Kidney (tissue), 14 donors: ENCODE data around the gene KCNA1. TPM values are rescaled to one million over a fixed set of nuclear protein-coding genes. Genes with fewer than 3 reads are reported as not detected.

Experiments
- DNase-seq, 5 donors: peaks; one replicate each; pipeline ENCODE4 v3.0.0-alpha.2; 2013 to 2020
- FAIRE-seq: peaks from 2 replicates; lab custom pipeline; 2012; peaks lifted over from hg19 to GRCh38; lab: Jason Lieb, UNC
- H3K27ac ChIP-seq, 2 donors: one replicate each; pipeline ENCODE4 v1.7.0; 2013; ENCODE audit warnings: low read depth in 2 of 2, low read length in 2 of 2, inconsistent platforms in 1 of 2
- H3K27me3 ChIP-seq: one replicate; pipeline ENCODE4 v1.7.1; 2013; ENCODE audit warnings: low read length, inconsistent platforms; ENCODE audit not compliant: control insufficient read depth, insufficient read depth
- H3K36me3 ChIP-seq, 3 donors: one replicate each; pipeline versions ENCODE4 v1.7.0 to v1.7.1; 2013; ENCODE audit warnings: low read length in 3 of 3, control low read depth in 1 of 3, inconsistent platforms in 1 of 3; ENCODE audit not compliant: insufficient read depth in 3 of 3, control insufficient read depth in 2 of 3
- H3K4me1 ChIP-seq, 3 donors: one replicate each; pipeline versions ENCODE4 v1.7.0 to v1.7.1; 2013; ENCODE audit warnings: low read length in 3 of 3, inconsistent platforms in 1 of 3, low read depth in 1 of 3; ENCODE audit not compliant: control insufficient read depth in 2 of 3, insufficient read depth in 2 of 3
- H3K4me3 ChIP-seq, 3 donors: one replicate each; pipeline versions ENCODE4 v1.7.0 to v1.8.1; 2013; ENCODE audit warnings: low read length in 3 of 3, control low read depth in 1 of 3, inconsistent platforms in 1 of 3
- H3K9ac ChIP-seq, 3 donors: one replicate each; pipeline versions ENCODE4 v1.7.0 to v1.7.1; 2013; ENCODE audit warnings: low read length in 3 of 3, control low read depth in 1 of 3, inconsistent platforms in 1 of 3
- H3K9me3 ChIP-seq, 3 donors: one replicate each; pipeline versions ENCODE4 v1.7.0 to v1.7.1; 2013; ENCODE audit warnings: low read length in 3 of 3, control low read depth in 1 of 3, inconsistent platforms in 1 of 3; ENCODE audit not compliant: control insufficient read depth in 2 of 3, insufficient read depth in 1 of 3
- CTCF ChIP-seq: IDR thresholded peaks from 3 replicates; pipeline ENCODE4 v1.5.1; 2012; ENCODE audit warnings: mild to moderate bottlenecking, moderate library complexity, borderline replicate concordance; ENCODE audit not compliant: insufficient read depth; ENCODE audit errors: extremely low read depth
- intact Hi-C: fragments of 100-400 bp; cut with DNase I; formaldehyde crosslinking; loops from one replicate; pipeline ENCODE4 v1.11.1; 2022
- polyA plus RNA-seq: library from polyadenylated mRNA; stranded (reverse); fragments of 350-450 nt; fragmentation: Illumina TruSeq; extraction: RNeasy Lipid Tissue Mini Kit (QIAGEN cat#74804); gene quantifications from one replicate; pipeline ENCODE4 v1.2.3, GENCODE V29; 2014; ENCODE audit warnings: low read depth, low replicate concordance; ENCODE audit not compliant: insufficient read depth
- total RNA-seq: library from RNA; stranded (reverse); fragmentation: NEBNext Ultra II Directional; extraction: Animal tissue kit (Norgen Biotek cat#: 25700); gene quantifications from one replicate; pipeline ENCODE4 v1.2.1, GENCODE V29; 2021
- donor health status: control.
- donor health status: control.
- donor health status: control.
- donor health status: control.
- donor health status: control.
- donor health status: DM: yes; HTN: yes; CAD: no.
- donor health status: Normal renal cell carcinoma (clear cell type).

KCNA1 gene
- total and polyA plus RNA-seq, 2 donors from 2014 or later = not detected

- intact Hi-C loops = no loop called here
- H3K9me3 ChIP-seq = no peaks in the 10 kb centered on the region
- DNase-seq (no peak), FAIRE-seq (no peak)
- no peak overlapping the region for H3K27ac ChIP-seq
- no peaks in the 10 kb centered on the region for H3K36me3 ChIP-seq
- no peak overlapping the region for H3K9ac ChIP-seq
- no peak for TF ChIP-seq CTCF
- no peak overlapping the region for H3K4me3 ChIP-seq
- no peaks in the 10 kb centered on the region for H3K27me3 ChIP-seq
- H3K4me1 ChIP-seq = no peaks in the 10 kb centered on the region
Observed at GRCh38 chr12:4943067-4943937, 33.6 kb downstream of the KCNA1 start.

- DNase-seq (no peak), FAIRE-seq (no peak)
- Histone ChIP-seq H3K27ac (no peak overlapping the region), H3K9me3 (no peaks in the 10 kb centered on the region), H3K27me3 (no peaks in the 10 kb centered on the region), H3K4me1 (no peaks in the 10 kb centered on the region), H3K4me3 (no peak overlapping the region), H3K9ac (no peak overlapping the region), H3K36me3 (no peaks in the 10 kb centered on the region)
- intact Hi-C loops = no loop called here
- TF ChIP-seq CTCF = no peak
Observed at GRCh38 chr12:4943938-4944284, 34.2 kb downstream of the KCNA1 start.

- H3K27ac ChIP-seq = no peak overlapping the region
- H3K9ac ChIP-seq = no peak overlapping the region
- no peak overlapping the region for H3K4me3 ChIP-seq
- intact Hi-C loops = no loop called here
- H3K9me3 ChIP-seq = no peaks in the 10 kb centered on the region
- H3K27me3 ChIP-seq = no peaks in the 10 kb centered on the region
- DNase-seq (no peak), FAIRE-seq (no peak)
- no peak for TF ChIP-seq CTCF
- H3K4me1 ChIP-seq = no peaks in the 10 kb centered on the region
- no peaks in the 10 kb centered on the region for H3K36me3 ChIP-seq
Observed at GRCh38 chr12:4947253-4947652, 37.5 kb downstream of the KCNA1 start.

GRCh38 chr12:4951083-4951482, 41.4 kb downstream of the KCNA1 start:
- H3K27ac ChIP-seq = no peak overlapping the region
- no peak for TF ChIP-seq CTCF
- no peaks in the 10 kb centered on the region for H3K9me3 ChIP-seq
- intact Hi-C loops = no loop called here
- no peaks in the 10 kb centered on the region for H3K36me3 ChIP-seq
- H3K4me3 ChIP-seq = no peak overlapping the region
- DNase-seq (no peak), FAIRE-seq (no peak)
- H3K27me3 ChIP-seq = no peaks in the 10 kb centered on the region
- no peak overlapping the region for H3K9ac ChIP-seq
- no peaks in the 10 kb centered on the region for H3K4me1 ChIP-seq
